ENCODE measurements around the gene LTO1.

Gene LTO1

GRCh38 chr11:69644071-69644961 is 30.8 kb downstream of the LTO1 start:
- no peak for DNase-seq

- no peak for DNase-seq
These were observed 31.5 kb downstream of the LTO1 start for GRCh38 chr11:69643646-69644045.

GRCh38 chr11:69642913-69643632 is 32.1 kb downstream of the LTO1 start:
- DNase-seq, result peak; percentile 68

- no peak for DNase-seq
These were observed 32.6 kb downstream of the LTO1 start for GRCh38 chr11:69642549-69642912.

- no peak for DNase-seq
These were observed 33.2 kb downstream of the LTO1 start for GRCh38 chr11:69641681-69642548.

GRCh38 chr11:69640995-69641581 is 34.1 kb downstream of the LTO1 start, which contains the start of gene CCND1:
CCND1 (plus strand) TSS chr11:69641156; CDS start chr11:69641314, 158 bp downstream.
- DNase-seq, result peak; percentile 41

GRCh38 chr11:69640260-69640994 is 34.7 kb downstream of the LTO1 start:
- no peak for DNase-seq

- no peak for DNase-seq
These were observed 35.3 kb downstream of the LTO1 start for GRCh38 chr11:69639831-69640230.

GRCh38 chr11:69638941-69639681 is 36.0 kb downstream of the LTO1 start:
- DNase-seq, result peak; percentile 81

- DNase-seq, result peak; percentile 50
These were observed 36.9 kb downstream of the LTO1 start for GRCh38 chr11:69637941-69638871.

GRCh38 chr11:69637198-69637940 is 37.8 kb downstream of the LTO1 start:
- no peak for DNase-seq

- DNase-seq, result no peak
These were observed 38.5 kb downstream of the LTO1 start for GRCh38 chr11:69636512-69637197.

GRCh38 chr11:69635804-69636511 is 39.2 kb downstream of the LTO1 start:
- no peak for DNase-seq

- DNase-seq, result no peak
These were observed 40.0 kb downstream of the LTO1 start for GRCh38 chr11:69635195-69635594.

- no peak for DNase-seq
These were observed 40.6 kb downstream of the LTO1 start for GRCh38 chr11:69634590-69634989.

GRCh38 chr11:69634069-69634468 is 41.1 kb downstream of the LTO1 start:
- no peak for DNase-seq

- no peak for DNase-seq
These were observed 42.3 kb downstream of the LTO1 start for GRCh38 chr11:69632900-69633299.

GRCh38 chr11:69630424-69630823 is 44.7 kb downstream of the LTO1 start:
- DNase-seq, result no peak
